Glomerular visceral epithelial cell (primary cell): ENCODE measurements around the gene TLE4.
"Not testable (repeated sequence)": the region's sequence is repeated elsewhere in the genome, so short reads cannot be mapped to it uniquely, and the experiment has no call there.

Experiments
- DNase-seq: peaks from one replicate; pipeline ENCODE4 v3.0.0-alpha.2; 2016; ENCODE audit errors: extremely low spot score

Gene TLE4

GRCh38 chr9:79603222-79603920, 31.6 kb downstream of the TLE4 start:
- no peak for DNase-seq

- no peak for DNase-seq
Observed at GRCh38 chr9:79604149-79604548, 32.4 kb downstream of the TLE4 start.

GRCh38 chr9:79604921-79605562, 33.3 kb downstream of the TLE4 start:
- no peak for DNase-seq

DNA sequence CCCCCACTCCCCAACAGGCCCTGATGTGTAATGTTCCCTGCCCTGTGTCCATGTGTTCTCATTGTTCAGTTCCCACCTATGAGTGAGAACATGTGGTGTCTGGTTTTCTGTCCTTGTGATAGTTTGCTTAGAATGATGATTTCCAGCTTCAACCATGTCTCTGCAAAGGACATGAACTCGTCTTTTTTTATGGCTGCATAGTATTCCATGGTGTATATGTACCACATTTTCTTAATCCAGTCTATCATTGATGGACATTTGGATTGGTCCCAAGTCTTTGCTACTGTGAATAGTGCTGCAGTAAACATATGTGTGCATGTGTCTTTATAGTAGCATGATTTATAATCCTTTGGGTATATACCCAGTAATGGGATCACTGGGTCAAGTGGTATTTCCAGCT, 34.8 kb downstream of the TLE4 start:
- DNase-seq = not testable (repeated sequence)

- DNase-seq = no peak
Observed at GRCh38 chr9:79609468-79610018, 37.8 kb downstream of the TLE4 start.

DNA sequence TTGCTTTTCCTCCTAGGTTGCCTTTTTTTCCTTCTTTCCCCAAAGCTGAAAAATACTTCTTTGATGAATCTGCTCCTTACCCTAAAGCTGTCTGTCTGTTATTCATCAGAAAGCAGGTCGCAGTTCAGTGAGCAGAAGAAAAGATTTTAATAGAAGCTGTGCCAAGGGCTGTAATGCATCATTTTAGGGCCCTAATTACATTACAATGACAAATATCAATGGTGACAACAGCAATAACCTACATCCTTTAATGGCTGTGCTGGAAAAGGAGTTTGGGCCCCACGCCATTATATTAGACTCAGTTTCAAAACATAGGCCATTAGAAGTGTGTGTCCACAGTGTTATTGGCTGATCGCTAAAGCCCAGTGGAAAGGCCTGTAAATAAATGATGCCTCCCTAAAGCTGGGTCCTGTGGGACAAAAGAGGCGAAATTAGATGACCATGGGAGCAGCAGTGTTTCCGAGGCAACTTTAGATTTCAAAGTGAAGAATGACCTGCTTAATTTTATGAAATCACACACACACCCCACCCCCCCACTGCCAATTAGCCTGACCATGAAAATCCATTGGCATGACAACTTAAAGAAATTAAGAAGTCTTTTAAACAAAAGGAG, 38.4 kb downstream of the TLE4 start:
- DNase-seq = peak; percentile 82

DNA sequence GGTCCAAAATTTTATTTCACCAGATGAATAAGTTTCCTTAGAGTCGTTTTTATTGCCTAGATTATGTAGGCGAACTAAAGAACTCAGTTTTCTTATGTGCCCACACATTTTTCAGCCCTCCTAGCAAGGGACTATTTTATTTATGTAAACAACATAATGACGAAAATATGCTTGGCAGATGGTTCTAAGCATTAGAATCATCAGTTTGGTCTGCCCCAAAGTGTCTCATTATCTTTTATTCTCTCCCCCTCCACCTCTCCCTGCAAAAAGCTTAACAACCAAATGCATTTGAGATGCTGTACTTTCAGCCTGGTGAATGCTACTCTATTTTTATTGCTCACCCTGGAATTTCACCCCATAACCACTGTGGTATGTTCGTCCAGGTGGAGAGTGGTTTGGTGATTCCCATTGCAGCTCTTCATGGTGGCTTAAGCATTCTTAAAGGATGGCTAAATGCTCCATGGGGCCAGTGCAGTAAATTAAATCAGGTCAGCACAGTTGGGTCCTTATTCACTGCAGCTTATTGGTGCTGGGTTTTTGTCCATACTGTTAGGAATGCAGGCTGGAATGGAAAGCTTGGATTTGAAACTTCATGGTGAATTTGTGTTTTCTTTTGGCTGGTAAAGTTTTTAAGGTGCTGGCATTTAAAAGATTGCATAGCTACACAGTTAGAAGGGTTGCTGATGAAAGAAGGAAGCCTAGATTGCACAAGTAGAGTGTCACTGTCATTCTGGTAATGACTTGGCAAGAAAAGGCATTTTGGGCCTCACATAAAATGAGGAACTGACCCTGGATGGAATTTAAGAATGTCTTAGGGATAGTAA, 39.2 kb downstream of the TLE4 start:
- peak; percentile 95 for DNase-seq

- no peak for DNase-seq
Observed at GRCh38 chr9:79613145-79613544, 41.4 kb downstream of the TLE4 start.

- DNase-seq = no peak
Observed at GRCh38 chr9:79615038-79615437, 43.3 kb downstream of the TLE4 start.

- no peak for DNase-seq
Observed at GRCh38 chr9:79616013-79616412, 44.2 kb downstream of the TLE4 start.

- DNase-seq = no peak
Observed at GRCh38 chr9:79616971-79617370, 45.2 kb downstream of the TLE4 start.

DNA sequence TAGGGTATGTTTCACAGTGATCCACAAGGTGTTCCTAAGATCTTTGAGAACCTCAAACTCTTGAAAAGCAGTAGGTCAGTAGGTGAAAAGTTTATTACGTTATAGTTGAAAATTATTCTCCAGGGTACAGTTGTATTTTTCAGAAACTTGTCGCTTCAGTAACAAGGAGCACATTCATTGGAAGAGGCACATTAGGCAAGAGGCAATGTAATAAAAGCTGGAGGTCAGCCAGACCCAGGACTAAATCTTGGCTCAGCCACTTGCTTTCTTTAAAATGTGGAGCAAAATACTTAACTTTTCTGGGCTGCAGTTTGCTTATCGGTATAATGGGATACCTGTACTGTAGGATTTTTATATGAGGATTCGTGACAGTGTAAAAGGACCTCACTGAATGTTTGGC, 45.6 kb downstream of the TLE4 start:
- no peak for DNase-seq

GRCh38 chr9:79619930-79620329, 48.2 kb downstream of the TLE4 start:
- no peak for DNase-seq

DNA sequence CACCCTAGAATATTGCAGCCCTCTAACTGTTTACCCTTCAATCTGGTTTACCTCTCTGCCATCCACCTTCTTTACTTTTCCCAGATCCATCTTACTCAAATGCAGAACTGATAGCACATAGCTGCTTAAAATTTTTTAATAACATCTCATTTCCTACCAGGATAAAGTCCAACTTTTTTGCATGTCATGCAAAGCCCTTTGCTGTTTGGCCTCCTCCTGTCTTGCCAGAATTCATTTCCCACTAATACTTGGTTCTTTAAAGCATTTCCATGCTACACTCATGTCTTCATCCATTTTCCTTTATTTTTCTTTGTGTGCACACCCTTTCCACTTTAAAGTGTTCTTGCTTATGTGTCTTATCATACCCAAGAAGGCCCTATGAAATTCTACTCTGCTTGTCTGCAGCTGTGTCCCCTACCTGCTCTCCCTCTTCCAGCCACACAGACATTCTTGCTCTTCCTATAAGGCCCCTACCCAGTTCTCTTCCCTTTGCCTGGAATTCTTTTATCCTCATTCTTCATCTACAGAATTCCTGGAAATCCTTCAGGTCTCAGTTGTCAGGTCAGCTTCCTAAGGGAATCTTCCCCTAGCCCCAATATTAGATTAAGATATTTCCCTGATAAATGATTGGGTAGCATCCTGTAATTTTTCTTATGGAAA, 50.3 kb downstream of the TLE4 start:
- DNase-seq = no peak

DNA sequence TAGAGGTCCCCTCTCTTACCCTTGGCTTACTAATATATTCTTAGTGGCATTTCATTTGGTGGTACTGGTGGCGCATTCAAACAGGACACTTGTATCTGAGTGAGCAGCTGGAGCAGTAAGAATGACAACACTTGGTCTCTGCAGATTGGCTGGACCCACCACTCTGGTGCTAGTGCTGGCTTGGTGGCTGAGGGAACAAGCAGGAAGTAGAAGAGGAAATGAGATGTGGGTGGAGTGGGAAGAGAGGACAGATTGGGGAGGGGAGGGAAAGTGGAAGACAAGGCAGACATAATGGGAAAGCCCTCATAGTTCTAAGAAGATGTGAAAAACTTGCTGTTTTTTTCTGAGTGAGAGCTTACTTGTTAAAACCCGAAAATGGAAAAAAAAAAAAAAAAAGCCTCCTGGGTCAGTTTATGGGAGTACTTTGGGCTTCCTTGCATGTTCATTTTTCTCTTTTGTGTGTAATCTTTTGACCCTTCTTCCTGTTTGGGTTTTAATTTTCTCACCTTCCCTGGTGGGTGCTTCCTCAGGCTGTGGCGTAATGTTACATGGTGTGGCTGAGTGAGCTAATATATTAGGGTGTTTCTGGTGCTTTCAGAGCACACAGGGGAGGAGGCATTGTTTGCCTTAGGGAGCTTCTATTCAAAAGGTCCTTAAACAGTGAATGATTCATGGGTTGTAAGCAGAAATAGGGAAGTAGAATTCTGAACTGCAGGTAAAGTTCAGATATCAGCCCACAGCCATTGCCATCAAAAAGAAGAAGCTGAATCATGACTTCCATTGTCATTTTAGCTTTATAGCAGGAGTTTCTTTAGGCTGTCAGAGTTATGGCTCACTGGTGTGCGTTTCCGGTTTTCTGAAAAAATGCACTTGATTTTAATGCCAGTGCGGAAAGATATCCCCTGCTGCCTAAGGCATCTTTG, 52.3 kb downstream of the TLE4 start:
- DNase-seq = peak; percentile 25

DNA sequence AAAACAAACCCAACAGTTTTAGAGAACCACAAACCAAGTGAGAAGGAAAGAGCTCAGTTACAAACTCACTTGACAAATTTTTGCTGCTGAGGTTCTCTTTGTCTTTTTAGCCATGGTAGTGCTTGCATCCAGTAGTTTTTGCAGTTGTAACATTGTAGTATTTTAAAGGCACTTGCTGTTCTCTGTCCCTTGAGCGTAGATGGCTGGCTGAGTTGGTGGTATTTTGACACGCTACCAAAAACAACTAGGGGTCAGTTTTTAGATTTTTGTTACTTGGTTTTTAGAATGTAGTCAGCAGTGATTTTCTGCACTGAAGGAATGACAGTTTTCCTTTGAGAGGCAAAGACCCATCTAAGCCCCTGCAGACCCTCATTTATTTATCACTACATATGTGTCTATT, 58.0 kb downstream of the TLE4 start:
- no peak for DNase-seq

DNA sequence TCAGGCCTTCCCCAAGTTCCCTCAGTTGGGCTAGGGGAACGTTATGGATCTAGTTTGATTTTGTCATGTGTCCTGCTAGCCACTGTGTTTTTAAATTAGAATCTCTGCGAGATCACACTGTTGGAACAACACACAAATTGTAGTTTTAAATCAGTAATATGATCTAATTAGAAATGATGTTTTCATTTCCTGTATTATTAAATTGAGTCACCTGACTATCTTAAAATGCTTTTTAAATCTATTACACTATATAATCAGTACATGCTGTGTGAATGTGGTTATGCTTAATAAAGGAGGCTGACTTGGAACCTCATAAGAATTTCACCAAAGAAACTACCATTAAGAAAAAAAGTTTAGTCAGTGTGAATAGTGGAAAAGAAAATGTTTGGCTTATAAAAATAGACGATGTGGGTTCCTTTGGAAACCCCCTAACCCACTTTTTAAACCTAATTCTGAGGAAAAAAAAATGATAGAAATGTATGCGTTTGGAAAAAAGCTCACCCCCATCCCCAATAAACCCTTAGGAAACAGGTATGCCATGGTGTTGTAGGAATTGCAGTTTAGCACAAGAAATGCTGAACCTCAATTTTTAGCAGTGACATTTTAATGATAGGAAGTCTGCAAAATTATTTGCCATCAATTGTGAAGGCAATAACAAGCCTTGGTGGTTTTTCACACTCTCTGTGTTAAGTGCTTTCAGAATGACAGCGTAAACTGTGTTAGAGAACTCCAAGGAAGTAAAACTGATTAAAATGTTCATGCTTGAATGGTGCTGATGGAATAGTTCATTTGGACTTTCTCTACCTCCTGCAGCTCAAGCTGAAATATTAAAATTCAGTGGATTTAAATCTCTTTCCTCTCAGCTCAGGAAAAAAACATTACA, 59.0 kb downstream of the TLE4 start:
- peak; percentile 36 for DNase-seq

- DNase-seq = no peak
Observed at GRCh38 chr9:79632060-79632459, 60.3 kb downstream of the TLE4 start.

- no peak for DNase-seq
Observed at GRCh38 chr9:79632705-79633104, 60.9 kb downstream of the TLE4 start.
